HPDE6-E6E7 (cell line): ENCODE measurements around the gene ACSL5.

Experiments
- DNase-seq: peaks from one replicate; pipeline ENCODE4 v3.0.0; 2011; ENCODE audit warnings: missing footprints; ENCODE audit errors: extremely low spot score

Gene ACSL5, protein sequence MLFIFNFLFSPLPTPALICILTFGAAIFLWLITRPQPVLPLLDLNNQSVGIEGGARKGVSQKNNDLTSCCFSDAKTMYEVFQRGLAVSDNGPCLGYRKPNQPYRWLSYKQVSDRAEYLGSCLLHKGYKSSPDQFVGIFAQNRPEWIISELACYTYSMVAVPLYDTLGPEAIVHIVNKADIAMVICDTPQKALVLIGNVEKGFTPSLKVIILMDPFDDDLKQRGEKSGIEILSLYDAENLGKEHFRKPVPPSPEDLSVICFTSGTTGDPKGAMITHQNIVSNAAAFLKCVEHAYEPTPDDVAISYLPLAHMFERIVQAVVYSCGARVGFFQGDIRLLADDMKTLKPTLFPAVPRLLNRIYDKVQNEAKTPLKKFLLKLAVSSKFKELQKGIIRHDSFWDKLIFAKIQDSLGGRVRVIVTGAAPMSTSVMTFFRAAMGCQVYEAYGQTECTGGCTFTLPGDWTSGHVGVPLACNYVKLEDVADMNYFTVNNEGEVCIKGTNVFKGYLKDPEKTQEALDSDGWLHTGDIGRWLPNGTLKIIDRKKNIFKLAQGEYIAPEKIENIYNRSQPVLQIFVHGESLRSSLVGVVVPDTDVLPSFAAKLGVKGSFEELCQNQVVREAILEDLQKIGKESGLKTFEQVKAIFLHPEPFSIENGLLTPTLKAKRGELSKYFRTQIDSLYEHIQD

DNA sequence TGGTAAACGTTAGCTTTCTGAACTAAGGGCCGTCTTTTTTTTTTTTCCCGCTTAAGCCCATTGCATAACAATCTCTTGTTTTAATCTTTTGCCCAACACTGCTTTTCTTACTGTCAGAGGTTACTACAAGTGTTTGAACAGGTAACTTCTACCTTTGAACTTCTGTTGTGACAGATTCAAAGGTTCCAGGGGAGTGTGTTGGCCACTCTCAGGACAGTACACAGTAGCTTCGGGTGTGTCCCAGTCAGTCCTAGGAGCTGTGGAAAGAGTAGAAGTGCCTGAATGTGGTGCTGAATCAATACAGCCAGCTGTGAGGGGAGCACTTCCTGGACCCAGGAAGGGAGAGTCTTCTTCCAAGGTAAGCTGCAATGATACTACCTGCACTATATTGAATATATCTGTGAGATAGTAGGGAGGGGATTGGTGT, at the start of gene ACSL5:
TSS of gene ACSL5 (plus strand) at position 205 of the 427 bp plus-strand sequence. CDS start 20,831 bp downstream, outside the sequence.
- DNase-seq, result no peak

DNA sequence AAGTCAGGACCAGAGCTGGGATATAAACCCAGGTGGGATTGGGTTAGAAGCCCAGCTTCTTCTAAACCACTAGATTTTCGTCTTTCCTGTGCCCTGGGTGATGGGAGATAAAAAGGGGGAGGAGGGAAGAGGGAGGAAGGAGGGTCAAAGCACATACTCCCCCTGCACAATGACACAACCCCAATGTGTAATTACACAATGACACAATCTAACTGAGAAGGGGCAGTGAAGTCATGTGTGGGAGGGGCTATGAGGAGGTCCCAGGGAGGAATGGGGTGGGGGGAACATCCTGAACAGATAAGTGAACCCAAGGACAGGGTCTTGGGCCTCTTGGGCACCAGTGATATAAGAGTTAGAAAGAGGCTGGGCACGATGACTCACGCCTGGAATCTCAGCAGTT, 46.2 kb upstream of the ACSL5 start:
- DNase-seq, result no peak

DNA sequence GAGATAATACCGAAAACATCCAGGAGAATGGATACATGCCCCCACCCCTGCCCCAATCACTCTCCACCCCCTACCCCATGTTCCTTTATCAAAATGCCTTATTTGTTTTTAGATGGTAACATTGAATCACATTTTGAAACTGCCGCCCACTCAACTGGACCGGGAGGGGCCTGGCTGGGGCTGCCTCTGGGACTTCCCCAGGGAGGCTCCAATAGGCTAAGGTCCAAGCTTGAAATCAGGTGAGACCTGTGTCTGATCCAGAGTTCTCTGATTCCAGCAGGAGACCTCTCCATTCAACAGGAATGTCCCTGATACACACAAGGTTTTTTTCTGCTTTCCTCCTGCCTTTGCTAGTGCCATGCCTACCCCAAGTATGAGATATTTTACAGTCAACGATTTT, 43.8 kb upstream of the ACSL5 start:
- no peak for DNase-seq

DNA sequence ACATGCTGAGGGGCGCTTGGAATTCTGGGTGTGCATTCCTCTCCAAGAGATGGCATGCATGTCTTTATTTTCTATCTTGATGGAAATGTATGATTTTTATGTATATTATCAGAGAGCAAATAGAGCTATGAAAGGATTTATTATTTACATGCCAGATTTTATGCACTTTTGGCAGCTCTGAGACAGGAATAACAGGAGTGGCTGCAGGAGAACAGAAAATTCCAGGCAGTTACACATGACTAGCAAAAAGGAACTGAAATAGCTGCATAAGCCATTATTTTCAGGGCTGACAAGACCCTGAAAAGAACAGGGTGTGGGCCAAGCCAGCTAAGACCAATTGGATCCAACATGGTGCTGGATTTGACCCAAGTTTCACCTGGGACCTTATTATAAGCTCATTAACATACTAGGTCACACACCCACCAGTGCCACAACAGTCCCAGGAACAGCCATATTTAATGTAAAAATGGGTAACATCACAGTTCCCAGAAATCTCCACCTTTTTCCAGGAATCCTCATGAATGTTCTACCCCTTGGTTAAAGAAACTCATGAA, 43.2 kb upstream of the ACSL5 start:
- no peak for DNase-seq

DNA sequence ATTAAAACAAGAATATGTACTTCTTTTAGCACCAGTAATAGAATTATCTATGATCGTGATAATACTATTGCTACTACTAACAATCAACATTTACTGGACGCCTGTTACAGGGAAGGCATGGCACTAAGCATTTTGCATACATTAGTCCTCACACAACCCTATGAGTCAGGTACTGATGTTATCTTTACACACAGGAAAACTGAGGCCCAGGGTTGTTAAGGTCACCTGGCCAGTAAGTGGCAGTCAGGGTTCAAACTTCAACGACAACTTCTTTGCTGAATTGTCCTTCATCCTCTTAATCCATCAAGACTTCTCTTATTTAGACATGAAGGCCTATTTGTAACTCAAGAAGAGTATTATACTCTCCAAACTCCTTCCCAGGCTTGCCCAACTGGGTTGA, 41.9 kb upstream of the ACSL5 start:
- DNase-seq, result no peak

DNA sequence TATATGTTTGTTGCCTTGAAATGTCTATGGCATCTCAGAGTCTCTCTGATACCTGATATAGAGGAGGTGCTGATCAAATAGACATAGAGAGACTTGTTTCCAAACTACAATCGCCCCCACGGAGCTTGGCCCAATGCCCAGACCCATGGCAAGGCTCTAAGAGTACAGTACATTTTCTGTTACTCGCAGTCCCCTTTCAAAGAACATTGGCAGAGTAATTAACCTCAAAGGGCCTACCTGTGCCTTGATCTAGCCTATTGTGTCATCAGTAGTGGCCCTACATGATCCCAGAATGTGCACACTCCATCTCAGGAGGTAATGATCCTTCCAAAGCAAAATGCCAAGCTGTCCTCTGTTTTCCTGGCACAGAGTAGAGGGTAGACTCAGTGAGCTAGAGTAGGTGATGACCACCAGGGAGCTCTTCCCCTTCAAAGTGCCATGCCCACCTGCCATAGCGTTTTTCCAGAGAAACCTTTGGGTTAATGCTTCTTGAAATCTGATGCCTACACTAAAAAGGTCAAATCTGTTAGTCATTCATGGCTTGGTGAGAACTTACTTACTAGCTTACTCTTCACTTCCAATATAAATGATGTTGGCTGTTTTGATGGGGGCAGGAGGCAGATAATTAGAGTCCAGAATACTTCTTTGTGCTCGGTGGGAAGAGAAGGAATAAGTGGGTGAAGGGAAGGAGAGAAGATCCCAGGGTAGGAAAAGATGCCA, 41.2 kb upstream of the ACSL5 start:
- no peak for DNase-seq

DNA sequence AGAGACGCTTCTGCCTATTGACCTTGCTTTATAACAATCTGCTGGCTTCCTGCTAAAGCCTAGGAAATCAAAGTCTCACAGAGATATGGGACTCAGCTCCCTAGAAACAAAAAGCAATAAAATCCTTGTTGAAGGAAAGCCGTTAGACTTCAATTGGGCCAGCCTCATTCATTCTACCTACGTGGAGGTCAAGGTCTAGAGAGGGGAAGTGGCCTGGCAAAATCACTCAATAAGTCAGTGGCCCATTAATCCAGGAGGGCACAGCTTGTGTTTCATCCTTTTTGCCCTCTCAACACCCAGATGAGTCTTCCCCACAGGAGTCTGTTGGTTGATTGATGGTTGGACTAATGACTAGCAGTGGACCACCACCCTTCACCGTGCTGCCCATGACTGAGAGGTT, 40.5 kb upstream of the ACSL5 start:
- DNase-seq, result no peak

DNA sequence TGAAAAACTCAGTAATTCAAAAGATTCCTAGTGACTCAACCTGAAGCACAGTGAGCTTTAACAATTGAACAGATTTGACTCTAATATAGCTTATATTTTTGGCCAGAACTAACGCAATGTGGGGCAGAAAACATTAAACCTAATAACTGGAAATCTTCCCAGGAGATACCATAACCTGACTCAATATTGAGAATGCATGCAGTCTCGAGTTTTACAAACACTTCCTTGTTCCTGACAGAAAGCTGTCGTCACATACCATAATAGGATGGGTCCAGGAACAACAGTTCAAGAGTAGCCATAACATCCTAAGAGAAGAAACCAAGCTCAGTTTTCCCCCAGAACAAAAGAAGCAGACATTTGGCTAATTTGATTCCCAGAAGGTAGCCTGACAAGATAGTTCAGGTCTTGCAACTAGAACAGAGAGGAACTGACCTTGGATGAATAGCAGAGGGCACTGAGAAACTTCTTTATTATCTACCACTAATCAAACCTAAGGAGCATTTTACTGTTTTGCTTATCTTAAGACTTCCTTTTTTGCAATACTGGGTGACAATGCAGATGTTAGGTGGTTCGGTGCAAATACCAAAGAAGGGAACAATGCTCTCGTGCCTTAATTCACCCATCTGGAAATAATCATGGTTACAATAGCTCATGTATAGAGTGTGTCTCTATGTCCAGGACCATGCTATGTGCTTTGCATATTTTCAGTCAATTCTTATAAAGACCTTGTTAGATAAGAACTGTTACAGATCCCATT, 38.6 kb upstream of the ACSL5 start:
- DNase-seq, result no peak

DNA sequence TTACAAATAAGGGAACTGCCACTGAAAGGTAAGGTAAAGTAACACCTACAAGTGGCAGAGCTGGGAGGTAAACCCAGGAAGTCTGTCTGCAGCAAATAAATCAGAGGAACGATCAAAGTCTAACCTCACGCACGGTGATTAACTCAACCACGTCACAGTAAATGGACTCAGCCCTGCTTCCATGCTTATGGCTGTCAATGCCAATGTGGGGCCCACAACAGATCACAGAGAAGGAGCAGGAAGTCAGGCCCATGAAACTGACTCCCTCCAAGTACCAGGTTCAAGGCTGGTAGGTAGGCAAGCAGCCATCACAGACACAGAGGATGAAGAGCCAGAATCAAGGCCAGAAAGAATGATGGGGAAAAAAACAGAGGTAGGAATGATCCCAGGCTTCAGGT, 38.0 kb upstream of the ACSL5 start:
- no peak for DNase-seq

DNA sequence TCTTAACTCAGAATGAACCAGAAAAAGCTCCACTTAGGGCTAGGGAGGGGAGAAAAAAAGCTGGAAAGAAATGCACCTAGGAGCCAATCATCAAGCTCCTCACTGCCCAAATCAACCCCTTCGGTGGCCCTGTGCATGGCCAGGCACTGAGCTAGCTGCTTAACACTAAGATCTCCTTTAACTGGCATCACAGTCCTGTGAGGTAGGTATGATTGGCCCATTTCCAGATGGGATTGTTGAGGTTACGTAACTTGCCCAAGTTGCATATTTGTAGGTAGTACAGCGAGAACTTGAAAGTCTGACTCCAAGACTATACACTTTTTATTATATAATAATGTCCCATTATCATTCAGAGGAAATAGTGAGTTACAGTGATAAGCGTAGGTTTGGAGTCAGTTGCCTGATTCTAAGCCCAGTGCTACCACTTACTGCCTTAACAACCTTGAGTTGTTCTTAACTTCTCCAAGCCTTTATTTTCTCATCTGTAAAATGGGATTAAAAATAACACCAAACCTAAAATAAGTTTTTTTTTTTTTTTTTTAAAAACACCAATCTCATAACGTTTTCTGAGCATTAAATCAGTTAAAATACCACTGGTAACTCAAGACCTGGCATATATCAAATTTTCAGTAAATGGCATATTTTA, 37.2 kb upstream of the ACSL5 start:
- DNase-seq, result no peak

DNA sequence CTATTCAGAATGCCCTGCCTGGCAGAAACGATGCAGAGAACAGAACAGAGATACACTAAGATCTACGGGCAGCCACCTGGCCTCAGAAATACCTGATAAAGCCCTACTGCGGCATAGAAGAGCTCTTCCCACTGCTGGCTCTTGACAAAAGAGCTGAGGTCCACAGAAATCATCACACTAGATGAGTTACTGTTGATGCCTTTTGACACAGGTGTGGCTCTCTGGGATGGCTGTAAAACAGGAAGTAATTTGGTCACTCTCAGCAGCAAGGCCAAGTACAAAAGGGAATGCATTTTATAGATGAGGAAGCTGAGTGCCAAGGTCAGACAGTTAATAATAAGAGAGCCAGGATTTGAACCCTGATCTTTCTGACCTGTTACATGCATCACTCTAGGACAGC, 35.0 kb upstream of the ACSL5 start:
- DNase-seq, result no peak

DNA sequence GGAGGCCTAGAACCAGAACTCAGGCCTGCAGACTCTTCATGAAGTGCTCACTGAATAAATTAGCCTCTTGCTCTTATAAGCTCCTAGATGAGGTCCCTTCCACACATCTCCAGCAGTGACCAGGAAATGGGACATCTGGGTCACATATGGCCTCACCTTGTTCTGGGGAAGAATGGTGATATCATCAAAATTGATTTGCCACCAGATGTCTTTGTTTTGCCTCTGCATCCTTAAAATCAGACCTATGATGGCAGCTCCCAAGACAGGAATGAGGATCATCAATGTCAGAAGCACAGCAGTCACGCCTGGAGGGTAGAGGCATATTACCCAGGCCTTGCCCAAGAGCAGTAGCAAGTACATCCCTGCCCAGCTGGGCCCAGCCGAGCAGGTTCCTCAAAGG, 33.3 kb upstream of the ACSL5 start:
- DNase-seq, result no peak

DNA sequence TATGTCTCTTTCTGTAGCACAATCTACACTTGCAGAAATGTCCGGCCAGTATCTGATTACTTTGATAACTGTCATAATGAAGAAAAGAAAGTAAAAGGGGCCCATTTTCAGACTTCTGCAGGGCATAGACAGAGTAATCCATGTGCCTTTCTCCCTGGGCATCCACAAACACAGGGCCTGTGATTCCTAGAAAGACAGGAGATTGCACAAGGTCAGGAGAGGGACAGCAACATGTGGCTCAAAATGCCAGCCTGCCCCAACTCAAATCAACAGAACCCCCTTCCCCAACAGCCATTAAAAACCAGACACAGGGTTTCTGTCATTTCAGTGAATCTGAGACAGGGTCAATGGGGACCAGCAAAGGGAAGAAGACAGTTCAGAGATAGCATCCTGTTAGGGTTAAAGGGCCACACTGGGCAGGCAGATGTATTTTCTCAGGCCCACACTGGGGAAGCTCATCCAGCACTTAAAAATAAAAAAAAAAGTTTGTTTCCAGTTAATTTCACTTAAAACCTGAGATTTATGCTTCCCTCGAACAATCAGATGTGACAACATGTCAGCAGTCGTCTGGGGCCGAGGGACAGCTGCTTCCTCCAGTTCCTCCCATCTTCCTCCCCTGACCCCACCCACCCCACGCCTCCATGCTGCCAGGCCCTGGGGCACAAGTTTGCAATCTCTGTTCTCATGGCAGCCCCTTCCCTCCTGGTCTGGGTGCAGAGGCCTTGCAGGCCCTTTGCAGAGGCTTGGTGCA, 30.7 kb upstream of the ACSL5 start:
- DNase-seq, result no peak

DNA sequence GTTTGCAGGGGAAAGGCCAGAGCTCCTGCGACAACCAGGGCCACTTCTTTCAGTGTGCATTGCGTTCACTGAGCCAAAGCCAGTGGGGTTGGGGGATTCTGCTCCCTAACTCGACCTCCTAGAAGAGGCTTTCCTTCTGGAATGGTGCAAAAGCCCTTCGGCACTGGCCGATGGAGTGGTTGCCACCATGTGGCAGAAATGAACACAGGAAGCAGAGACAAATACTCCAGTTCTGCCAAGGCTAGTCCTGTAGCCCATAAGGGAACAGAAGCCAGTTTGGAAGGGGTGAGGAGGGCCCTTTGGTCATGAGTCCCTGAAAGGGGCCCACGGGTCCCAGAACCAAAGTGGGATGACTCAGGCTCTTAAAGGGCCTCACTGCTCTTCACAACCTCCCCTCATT, 29.7 kb upstream of the ACSL5 start:
- DNase-seq, result no peak

DNA sequence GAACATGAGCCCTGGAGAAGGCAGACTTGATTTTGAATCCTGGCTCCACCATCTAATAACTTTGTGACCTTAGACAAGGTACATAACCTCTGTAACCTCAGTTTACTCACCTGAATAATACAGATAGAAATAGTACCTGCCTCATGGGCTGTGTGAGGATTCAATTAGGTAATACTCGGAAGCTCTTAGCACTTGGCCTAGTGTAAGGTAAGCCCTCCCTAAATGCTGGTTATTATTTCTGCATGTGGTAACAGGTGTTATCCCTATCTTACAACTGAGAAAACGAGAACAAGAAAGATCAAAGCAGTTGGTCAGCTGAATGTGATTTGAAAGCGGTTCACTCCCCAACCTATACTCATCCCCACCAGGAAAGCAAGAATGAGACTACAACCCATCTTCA, 28.7 kb upstream of the ACSL5 start:
- no peak for DNase-seq

DNA sequence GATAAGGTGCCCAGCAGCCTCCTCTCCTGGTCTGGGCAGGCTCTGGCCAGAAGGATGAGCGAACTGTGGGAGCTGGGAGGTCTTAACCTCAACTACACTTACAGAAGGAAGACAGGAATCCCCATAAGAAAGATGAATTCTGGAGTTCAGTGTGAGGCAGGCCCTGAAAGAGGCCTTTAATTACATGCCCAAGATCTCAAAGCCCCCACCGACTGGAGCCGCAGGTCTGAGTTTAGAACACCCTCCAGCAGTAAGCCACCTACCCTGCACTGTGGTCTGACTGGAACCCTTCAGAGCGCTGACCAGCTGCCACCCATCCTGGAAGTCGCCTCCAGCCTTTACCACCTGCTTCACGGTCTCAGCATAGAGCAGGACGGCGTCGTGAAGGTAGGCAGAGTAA, 28.2 kb upstream of the ACSL5 start:
- DNase-seq, result no peak

DNA sequence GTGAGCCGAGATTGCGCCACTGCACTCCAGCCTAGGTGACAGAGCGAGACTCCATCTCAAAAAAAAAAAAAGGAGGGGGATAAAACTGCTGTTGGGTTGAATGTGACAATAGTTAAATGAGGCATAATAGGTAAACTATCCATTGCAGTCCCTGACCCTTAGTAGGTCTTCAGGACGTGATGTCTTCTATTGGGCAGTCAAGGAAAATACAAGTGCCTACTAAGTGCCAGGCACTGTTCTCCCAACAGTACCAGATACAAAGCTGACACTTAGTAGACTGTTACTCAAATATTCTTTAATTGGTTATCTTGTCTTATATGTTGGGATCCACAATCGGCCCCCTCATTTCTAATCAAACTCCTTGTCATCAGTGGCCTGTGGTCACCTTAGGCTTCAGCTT, 27.1 kb upstream of the ACSL5 start:
- DNase-seq, result no peak

DNA sequence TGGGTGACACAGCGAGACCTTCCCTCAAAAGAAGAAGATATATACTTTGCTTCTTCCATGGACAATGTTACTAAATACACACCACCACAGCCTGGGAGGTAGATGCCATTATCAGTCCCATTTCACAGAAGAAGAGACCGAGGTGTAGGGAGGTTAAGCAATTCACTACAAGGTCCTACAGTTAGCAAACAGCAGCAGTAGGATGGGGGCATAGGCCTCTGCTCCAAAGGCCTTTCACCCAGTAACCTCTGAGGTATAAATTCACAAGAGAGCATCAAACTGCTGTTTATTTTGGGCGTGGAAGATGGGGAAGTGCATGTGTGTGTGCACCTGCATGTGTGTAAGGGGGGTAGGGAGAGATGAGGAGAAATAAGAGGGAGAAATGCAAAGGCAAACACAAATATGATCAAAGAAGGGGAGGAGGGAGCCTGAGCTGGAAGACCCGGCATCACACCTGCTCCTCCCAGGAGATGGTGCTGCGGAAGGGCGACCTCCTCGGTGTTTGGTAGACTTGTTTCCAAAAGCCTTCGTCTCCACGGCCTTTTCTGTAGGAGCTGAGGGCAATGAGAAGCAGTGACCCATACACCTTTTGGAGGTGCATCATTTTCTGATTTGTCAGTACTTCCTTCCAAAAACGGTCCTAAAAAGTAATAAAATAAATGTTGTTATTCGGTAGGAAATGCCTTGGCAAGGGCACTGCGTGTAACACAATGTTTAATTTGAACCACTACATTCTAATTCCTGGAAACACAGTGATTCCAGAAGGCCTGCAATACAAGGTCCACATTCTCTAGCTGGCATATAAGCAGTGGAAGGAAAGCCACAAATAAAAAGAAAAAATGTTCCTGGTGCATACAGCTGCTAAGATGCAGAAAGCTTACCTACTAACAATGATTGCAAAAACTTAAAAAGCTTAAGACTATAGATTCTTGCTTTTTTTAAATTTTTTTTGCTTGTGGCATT, 25.9 kb upstream of the ACSL5 start:
- no peak for DNase-seq

DNA sequence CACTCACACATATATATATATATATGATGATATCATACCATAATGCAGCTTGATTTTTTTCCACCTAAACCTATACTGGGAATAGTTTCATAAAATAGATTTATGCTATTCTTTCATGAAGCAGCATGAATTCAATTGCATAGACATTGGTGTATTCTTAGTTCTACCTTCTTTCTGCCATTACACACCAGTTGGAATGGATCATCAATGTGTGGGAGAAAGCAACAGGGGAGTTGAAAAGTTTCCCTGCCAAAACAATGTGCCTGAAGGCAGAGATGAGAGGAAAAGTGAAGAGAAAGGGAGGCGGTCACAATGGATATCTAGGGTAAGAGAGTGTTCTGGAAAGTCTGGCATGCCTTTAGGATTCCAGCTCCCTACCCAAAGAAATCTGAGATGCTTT, 25.2 kb upstream of the ACSL5 start:
- DNase-seq, result no peak
